SU-DHL-6 (cell line): ENCODE measurements around the gene DPEP2.

Experiments used
- H2AFZ ChIP-seq: fragments of 200-600 bp; sonication (generic); 2 replicates; pipeline ENCODE4 v1.6.1; 2014; ENCODE audit warnings: low read depth, mild to moderate bottlenecking, moderate library complexity, mixed read lengths, antibody characterized with exemption, low read length; ENCODE audit not compliant: severe bottlenecking
- H3F3A ChIP-seq: fragments of 200-600 bp; shearing (Covaris generic); 2 replicates; pipeline ENCODE4 v1.6.0; 2016; ENCODE audit warnings: antibody characterized with exemption, mild to moderate bottlenecking; ENCODE audit not compliant: insufficient read depth
- H3K27ac ChIP-seq: fragments of 200-600 bp; sonication (generic); 2 replicates; pipeline ENCODE4 v1.5.1; 2016; ENCODE audit warnings: low read depth, mild to moderate bottlenecking, low read length, moderate library complexity, mixed read lengths
- H3K27me3 ChIP-seq: fragments of 200-600 bp; sonication (generic), shearing (Covaris generic); 2 replicates; pipeline ENCODE4 v1.6.0; 2014; ENCODE audit warnings: mild to moderate bottlenecking, low read length
- H3K36me3 ChIP-seq: fragments of 200-600 bp; sonication (generic); 2 replicates; pipeline ENCODE4 v1.6.1; 2014; ENCODE audit warnings: mild to moderate bottlenecking, low read length, mixed read lengths
- H3K4me2 ChIP-seq: fragments of 300-600, 200-600 bp; shearing (Covaris generic), sonication (generic); 2 replicates; pipeline ENCODE4 v1.6.0; 2014; ENCODE audit warnings: low read length, low read depth, mild to moderate bottlenecking; ENCODE audit not compliant: poor library complexity, severe bottlenecking
- H3K4me3 ChIP-seq: fragments of 200-600 bp; sonication (generic); 2 replicates; pipeline ENCODE4 v1.5.1; 2014; ENCODE audit warnings: antibody characterized with exemption, low read length, mild to moderate bottlenecking, mixed read lengths; ENCODE audit not compliant: insufficient read depth, poor library complexity, severe bottlenecking
- H3K79me2 ChIP-seq: fragments of 200-600 bp; sonication (generic); 2 replicates; pipeline ENCODE4 v1.6.1; 2014; ENCODE audit warnings: mild to moderate bottlenecking, low read length, moderate library complexity; ENCODE audit not compliant: insufficient read depth
- H3K9ac ChIP-seq: fragments of 200-600 bp; sonication (generic); 2 replicates; pipeline ENCODE4 v1.7.0; 2014; ENCODE audit warnings: mild to moderate bottlenecking, low read length
- H3K9me2 ChIP-seq: fragments of 200-600 bp; sonication (generic); replicated peaks from 2 replicates; pipeline ENCODE4 v1.6.1; 2014; ENCODE audit warnings: low read length; ENCODE audit not compliant: insufficient read depth
- H3K9me3 ChIP-seq: fragments of 200-600 bp; sonication (generic); 2 replicates; pipeline ENCODE4 v1.6.1; 2014; ENCODE audit warnings: low read length, mixed read lengths; ENCODE audit not compliant: insufficient read depth
- H4K20me1 ChIP-seq: fragments of 200-600 bp; sonication (generic); 2 replicates; pipeline ENCODE4 v1.6.1; 2014; ENCODE audit warnings: low read depth, mild to moderate bottlenecking, antibody characterized with exemption, low read length, moderate library complexity, mixed read lengths
- CTCF ChIP-seq: fragments of 200-600 bp; sonication (generic); IDR thresholded peaks from one replicate; pipeline ENCODE4 v1.5.1; 2017; ENCODE audit warnings: antibody characterized with exemption, mild to moderate bottlenecking, low read length, moderate library complexity; ENCODE audit not compliant: insufficient read depth, poor library complexity, severe bottlenecking
- EZH2phosphoT487 ChIP-seq: fragments of 200-600 bp; sonication (generic), shearing (Covaris generic); conservative IDR thresholded peaks from 2 replicates; pipeline ENCODE4 v1.6.1; 2018; ENCODE audit warnings: mild to moderate bottlenecking, antibody characterized with exemption, low read length, moderate library complexity, mixed read lengths

DPEP2 gene

GRCh38 chr16:67986949-67987348 is 12.3 kb downstream of the DPEP2 start:
- TF ChIP-seq CTCF = no peak
- no peak for TF ChIP-seq EZH2phosphoT487
- no peak overlapping the region for H3K4me2 ChIP-seq
- no peak overlapping the region for H3K27ac ChIP-seq
- H3K4me3 ChIP-seq = no peak overlapping the region
- H3F3A ChIP-seq = no peaks in the 10 kb centered on the region
- no peak overlapping the region for H2AFZ ChIP-seq
- H4K20me1 ChIP-seq = no peaks in the 10 kb centered on the region
- H3K79me2 ChIP-seq = no peaks in the 10 kb centered on the region
- H3K36me3 ChIP-seq = no peaks in the 10 kb centered on the region
- H3K9ac ChIP-seq = no peak overlapping the region
- H3K27me3 ChIP-seq = no peaks in the 10 kb centered on the region
- no peaks in the 10 kb centered on the region for H3K9me3 ChIP-seq
- H3K9me2 ChIP-seq = no peaks in the 10 kb centered on the region

DNA sequence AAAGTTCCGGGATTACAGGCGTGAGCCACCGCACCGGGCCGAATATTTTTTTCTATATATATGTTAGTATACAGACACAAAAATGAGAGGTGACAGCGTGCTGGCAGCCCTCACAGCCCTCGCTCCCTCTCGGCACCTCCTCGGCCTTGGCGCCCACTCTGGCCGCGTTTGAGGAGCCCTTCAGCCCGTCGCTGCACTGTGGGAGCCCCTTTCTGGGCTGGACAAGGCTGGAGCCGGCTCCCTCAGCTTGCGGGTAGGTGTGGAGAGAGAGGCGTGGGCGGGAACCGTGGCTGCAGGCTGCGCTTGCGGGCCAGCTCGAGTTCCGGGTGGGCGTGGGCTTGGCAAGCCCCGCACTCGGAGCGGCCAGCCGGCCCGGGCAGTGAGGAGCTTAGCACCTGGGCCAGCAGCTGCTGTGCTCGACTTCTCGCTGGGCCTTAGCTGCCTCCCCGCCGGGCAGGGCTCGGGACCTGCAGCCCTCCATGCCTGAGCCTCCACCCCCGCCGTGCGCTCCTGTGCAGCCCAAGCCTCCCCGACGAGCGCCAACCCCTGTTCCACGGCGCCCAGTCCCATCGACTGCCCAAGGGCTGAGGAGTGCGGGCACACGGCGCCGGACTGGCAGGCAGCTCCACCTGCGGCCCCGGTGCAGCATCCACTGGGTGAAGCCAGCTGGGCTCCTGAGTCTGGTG is 17.1 kb downstream of the DPEP2 start:
- Histone ChIP-seq H2AFZ (no peak overlapping the region), H3K9me3 (no peaks in the 10 kb centered on the region), H3K4me3 (no peak overlapping the region), H3K79me2 (no peaks in the 10 kb centered on the region), H3F3A (no peaks in the 10 kb centered on the region), H3K27ac (no peak overlapping the region), H3K27me3 (no peaks in the 10 kb centered on the region), H3K4me2 (no peak overlapping the region), H4K20me1 (no peaks in the 10 kb centered on the region), H3K36me3 (no peaks in the 10 kb centered on the region), H3K9ac (no peak overlapping the region), H3K9me2 (no peaks in the 10 kb centered on the region)
- no peak for TF ChIP-seq EZH2phosphoT487
- TF ChIP-seq CTCF = no peak

GRCh38 chr16:67979955-67980678 is 19.2 kb downstream of the DPEP2 start, which contains the start of gene DPEP3:
TSS of gene DPEP3 (minus strand) at chr16:67980499. CDS start at chr16:67980380, 119 bp downstream.
- TF ChIP-seq CTCF = no peak
- TF ChIP-seq EZH2phosphoT487 = no peak
- Histone ChIP-seq H3K27me3 (no peaks in the 10 kb centered on the region), H3K27ac (no peak within 1 kb of the TSS), H3K9me3 (no peaks in the 10 kb centered on the region), H3K9me2 (no peaks in the 10 kb centered on the region), H3K4me3 (no peak within 1 kb of the TSS), H3K4me2 (no peak within 1 kb of the TSS), H2AFZ (no peak within 1 kb of the TSS), H3K9ac (no peak within 1 kb of the TSS), H3F3A (no peaks in the 10 kb centered on the region), H3K36me3 (no peaks in the 10 kb centered on the region), H3K79me2 (no peaks in the 10 kb centered on the region), H4K20me1 (no peaks in the 10 kb centered on the region)
